Ishikawa (cell line): ENCODE measurements around the gene KCNB1.

Experiments used
- CEBPB ChIP-seq: IDR thresholded peaks from 2 replicates; pipeline ENCODE4 v1.6.1; 2012
- CREB1 ChIP-seq: IDR thresholded peaks from 2 replicates; pipeline ENCODE4 v1.6.1; 2012; ENCODE audit warnings: low read depth
- EGR1 ChIP-seq: IDR thresholded peaks from 2 replicates; pipeline ENCODE4 v1.6.1; 2012
- EP300 ChIP-seq: IDR thresholded peaks from 2 replicates; pipeline ENCODE4 v1.6.1; 2012; ENCODE audit warnings: borderline replicate concordance
- FOXM1 ChIP-seq: IDR thresholded peaks from 2 replicates; pipeline ENCODE4 v1.6.1; 2012; ENCODE audit warnings: low read depth, borderline replicate concordance
- NFIC ChIP-seq: IDR thresholded peaks from 2 replicates; pipeline ENCODE4 v1.6.1; 2012
- RAD21 ChIP-seq: IDR thresholded peaks from 2 replicates; pipeline ENCODE4 v1.6.1; 2012; ENCODE audit warnings: low read depth
- TAF1 ChIP-seq: IDR thresholded peaks from 2 replicates; pipeline ENCODE4 v1.6.1; 2012; ENCODE audit warnings: low read depth, mild to moderate bottlenecking
- TCF12 ChIP-seq: IDR thresholded peaks from 2 replicates; pipeline ENCODE4 v1.6.1; 2012; ENCODE audit warnings: low read depth
- TEAD4 ChIP-seq: IDR thresholded peaks from 2 replicates; pipeline ENCODE4 v1.6.1; 2012
- YY1 ChIP-seq: IDR thresholded peaks from 2 replicates; pipeline ENCODE4 v1.6.1; 2012; ENCODE audit warnings: low read depth
- ZBTB7A ChIP-seq: IDR thresholded peaks from 2 replicates; pipeline ENCODE4 v1.6.1; 2012; ENCODE audit warnings: low read depth
- TF ChIP-seq, protein P1 (sequence below): IDR thresholded peaks from 2 replicates; pipeline ENCODE4 v1.6.1; 2012; ENCODE audit warnings: low read depth, mild to moderate bottlenecking
- TF ChIP-seq, protein P2 (sequence below): IDR thresholded peaks from 2 replicates; pipeline ENCODE4 v1.6.1; 2012
- TF ChIP-seq, protein P3 (sequence below): IDR thresholded peaks from 2 replicates; pipeline ENCODE4 v1.6.1; 2012

Gene KCNB1

DNA sequence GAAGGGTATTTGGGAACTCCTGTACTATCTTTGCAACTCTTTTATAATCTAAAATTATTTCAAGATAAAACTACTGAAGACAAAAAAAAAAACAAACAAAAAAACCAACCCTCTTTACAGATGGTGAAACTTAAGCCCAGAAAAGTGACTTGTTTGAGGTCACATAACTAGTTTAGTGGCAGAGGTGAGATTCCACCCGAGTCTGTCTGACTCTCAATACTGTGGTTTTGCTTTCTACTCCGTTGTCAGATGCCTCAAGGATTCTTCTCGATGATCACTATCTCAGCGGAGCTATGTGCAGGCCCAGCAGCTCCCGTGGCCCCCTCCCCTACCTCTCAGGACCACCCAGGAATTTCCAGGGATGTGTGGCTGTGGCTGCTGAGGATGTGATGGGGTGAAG, 36.1 kb upstream of the KCNB1 start:
- TF ChIP-seq, protein P1, sequence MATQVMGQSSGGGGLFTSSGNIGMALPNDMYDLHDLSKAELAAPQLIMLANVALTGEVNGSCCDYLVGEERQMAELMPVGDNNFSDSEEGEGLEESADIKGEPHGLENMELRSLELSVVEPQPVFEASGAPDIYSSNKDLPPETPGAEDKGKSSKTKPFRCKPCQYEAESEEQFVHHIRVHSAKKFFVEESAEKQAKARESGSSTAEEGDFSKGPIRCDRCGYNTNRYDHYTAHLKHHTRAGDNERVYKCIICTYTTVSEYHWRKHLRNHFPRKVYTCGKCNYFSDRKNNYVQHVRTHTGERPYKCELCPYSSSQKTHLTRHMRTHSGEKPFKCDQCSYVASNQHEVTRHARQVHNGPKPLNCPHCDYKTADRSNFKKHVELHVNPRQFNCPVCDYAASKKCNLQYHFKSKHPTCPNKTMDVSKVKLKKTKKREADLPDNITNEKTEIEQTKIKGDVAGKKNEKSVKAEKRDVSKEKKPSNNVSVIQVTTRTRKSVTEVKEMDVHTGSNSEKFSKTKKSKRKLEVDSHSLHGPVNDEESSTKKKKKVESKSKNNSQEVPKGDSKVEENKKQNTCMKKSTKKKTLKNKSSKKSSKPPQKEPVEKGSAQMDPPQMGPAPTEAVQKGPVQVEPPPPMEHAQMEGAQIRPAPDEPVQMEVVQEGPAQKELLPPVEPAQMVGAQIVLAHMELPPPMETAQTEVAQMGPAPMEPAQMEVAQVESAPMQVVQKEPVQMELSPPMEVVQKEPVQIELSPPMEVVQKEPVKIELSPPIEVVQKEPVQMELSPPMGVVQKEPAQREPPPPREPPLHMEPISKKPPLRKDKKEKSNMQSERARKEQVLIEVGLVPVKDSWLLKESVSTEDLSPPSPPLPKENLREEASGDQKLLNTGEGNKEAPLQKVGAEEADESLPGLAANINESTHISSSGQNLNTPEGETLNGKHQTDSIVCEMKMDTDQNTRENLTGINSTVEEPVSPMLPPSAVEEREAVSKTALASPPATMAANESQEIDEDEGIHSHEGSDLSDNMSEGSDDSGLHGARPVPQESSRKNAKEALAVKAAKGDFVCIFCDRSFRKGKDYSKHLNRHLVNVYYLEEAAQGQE = no peak
- TF ChIP-seq CREB1 (no peak), EGR1 (no peak), ZBTB7A (no peak)
- TF ChIP-seq, protein P2, sequence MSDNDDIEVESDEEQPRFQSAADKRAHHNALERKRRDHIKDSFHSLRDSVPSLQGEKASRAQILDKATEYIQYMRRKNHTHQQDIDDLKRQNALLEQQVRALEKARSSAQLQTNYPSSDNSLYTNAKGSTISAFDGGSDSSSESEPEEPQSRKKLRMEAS = no peak

DNA sequence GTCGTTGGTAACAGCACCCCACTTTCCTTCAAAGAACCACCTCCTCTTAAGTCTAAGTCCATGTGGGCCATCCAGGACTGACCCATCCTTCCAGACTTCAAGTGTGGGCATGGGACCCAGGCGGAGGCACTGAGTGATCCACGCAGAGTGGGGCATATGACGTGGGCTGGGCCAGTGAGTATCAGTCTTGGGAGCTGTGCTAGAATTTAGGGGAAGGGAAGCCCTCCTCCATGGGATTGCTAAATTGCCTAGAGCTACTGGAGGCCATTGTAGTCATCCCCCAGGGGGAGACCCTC, 35.3 kb upstream of the KCNB1 start:
- no peak for TF ChIP-seq RAD21

DNA sequence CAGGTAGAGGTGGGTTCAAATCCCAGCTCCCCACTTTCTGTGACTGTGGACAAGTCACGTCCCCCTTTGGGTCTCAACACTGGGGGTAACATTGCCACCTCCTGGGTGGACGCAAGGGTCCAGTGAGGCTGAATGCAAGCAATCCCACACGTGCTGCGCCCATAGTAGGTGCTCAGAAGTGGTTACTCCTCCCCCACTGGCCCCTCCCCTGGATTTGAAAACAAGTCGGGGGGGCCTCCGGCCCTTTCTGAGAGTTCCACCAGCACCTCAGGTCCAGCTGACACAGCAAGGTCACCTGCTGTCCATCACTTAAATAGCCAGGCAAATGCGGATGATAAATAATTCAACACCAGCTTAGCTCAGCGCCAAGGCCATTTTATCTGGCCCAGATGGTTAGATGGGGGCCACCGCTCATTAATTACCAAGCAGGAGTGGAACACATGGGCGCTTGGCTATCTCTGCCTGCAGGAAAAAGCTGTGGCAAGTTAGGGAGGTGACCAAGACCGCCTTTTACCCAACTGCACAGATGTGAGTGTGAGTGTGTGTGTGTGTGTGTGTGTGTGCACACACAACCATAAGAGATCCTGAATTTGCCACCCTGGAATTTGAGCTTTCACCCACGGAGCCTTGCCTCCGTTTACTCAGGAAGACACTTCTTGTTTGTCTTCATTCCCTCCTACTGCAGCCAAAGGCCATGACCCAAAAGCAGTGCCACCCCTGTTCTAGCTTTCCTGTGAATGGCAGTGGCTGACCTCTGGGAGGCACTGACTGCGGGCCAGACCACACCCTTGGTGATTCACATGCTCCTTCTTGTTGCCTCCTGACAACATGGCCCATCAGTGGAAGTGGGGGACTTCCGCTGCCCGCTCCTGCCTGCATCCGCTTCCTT, 34.7 kb upstream of the KCNB1 start:
- no peak for TF ChIP-seq TEAD4
- TF ChIP-seq ZBTB7A = no peak

DNA sequence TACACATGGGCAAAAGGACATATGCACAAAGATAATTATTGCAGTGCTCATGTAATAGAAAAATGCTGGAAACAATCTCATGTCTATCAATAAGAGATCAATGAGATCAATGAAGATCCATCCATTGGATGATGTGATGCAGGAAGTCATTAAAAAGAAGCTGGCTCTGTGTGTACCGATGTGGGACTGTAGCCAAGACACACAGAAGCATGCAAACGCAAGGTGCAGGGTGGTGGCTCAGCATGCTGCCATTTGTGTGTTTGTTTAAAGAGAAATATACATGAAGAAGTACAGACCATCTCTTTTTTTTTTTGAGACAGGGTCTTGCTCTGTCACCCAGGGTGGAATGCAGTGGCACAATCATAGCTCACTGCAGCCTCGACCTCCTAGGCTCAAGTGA, 33.1 kb upstream of the KCNB1 start:
- TF ChIP-seq, protein P2 = no peak
- TF ChIP-seq, protein P3, sequence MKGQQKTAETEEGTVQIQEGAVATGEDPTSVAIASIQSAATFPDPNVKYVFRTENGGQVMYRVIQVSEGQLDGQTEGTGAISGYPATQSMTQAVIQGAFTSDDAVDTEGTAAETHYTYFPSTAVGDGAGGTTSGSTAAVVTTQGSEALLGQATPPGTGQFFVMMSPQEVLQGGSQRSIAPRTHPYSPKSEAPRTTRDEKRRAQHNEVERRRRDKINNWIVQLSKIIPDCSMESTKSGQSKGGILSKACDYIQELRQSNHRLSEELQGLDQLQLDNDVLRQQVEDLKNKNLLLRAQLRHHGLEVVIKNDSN = no peak
- TF ChIP-seq TEAD4 (no peak), EP300 (no peak), CEBPB (no peak), CREB1 (no peak), EGR1 (no peak), RAD21 (no peak), TAF1 (no peak), TCF12 (no peak), FOXM1 (no peak), YY1 (no peak), ZBTB7A (no peak), NFIC (no peak)
- TF ChIP-seq, protein P1 = no peak

DNA sequence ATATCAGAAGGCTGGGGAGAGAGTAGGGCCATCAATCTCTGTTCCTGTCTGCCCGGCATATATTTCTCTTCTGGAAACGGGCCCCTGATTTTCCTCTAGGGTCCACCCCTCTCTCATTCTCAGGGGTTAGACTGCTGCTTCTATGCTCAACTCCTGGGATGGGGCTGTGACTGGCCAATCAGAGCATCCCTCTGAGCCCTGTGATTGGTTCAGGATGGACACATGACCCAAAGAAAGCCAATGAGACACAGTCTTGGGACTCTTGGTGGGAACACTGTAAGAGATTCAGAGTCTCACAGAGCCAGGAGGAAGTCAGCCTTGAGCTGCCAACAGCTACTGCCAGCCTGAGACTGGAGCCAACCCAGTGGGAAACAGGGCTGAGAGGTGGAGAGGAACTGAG, 31.0 kb upstream of the KCNB1 start:
- TF ChIP-seq, protein P3 = peak; percentile 60
- TF ChIP-seq TCF12 = no peak

DNA sequence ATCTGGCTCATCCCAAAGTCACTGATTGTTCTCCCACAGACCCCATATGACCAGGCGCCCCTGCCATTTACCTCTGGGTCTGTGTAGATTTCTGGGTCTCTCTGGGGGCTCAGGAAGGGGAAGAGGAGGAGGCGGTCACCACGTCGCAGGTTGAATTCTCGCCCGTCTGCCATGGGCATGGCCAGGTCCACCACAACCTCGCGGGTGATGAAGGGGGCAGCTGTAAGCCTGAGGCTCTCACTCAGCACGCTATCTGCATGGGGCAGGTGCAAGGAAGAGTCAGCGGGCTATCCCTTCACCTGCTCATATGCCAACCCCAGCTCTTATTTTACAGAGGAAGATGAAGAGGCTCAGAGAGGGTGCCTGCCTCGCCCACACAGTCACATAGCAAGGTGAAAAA, 30.5 kb upstream of the KCNB1 start:
- TF ChIP-seq CEBPB = no peak
- no peak for TF ChIP-seq EP300
- TF ChIP-seq FOXM1 = no peak
- no peak for TF ChIP-seq CREB1
- TF ChIP-seq NFIC = no peak
- TF ChIP-seq ZBTB7A = no peak
- no peak for TF ChIP-seq EGR1
- TF ChIP-seq, protein P2 = no peak
- TF ChIP-seq, protein P1 = no peak
- no peak for TF ChIP-seq TEAD4
- TF ChIP-seq RAD21 = no peak
- no peak for TF ChIP-seq YY1
- TF ChIP-seq, protein P3 = no peak
- no peak for TF ChIP-seq TCF12
- TF ChIP-seq TAF1 = no peak
